ENCODE data around the gene ACKR1. TPM values are rescaled to one million over a fixed set of nuclear protein-coding genes. Genes with fewer than 3 reads are reported as not detected.

Gene ACKR1
- total RNA-seq, 1 donor from 2014 or later: not detected

GRCh38 chr1:159250638-159251216 is 46.1 kb downstream of the ACKR1 start:
- H3K4me1 ChIP-seq: no peaks in the 10 kb centered on the region
- no peak overlapping the region for H3K4me3 ChIP-seq
- no peaks in the 10 kb centered on the region for H3K36me3 ChIP-seq
- H2AFZ ChIP-seq (replicated peaks): no peak overlapping the region
- no peak overlapping the region for H3K27ac Mint-ChIP-seq
- no peaks in the 10 kb centered on the region for H3K27me3 ChIP-seq
- TF ChIP-seq EZH2 (IDR thresholded peaks at IDR 0.05) (no peak), CTCF (IDR thresholded peaks at IDR 0.05) (no peak), EZH2phosphoT487 (IDR thresholded peaks at IDR 0.05) (no peak)
- H3K27ac ChIP-seq: no peak overlapping the region
- DNase-seq (ENCODE audit: low spot score): no peak
- H3K9me3 Mint-ChIP-seq: no peaks in the 10 kb centered on the region
- H3K27me3 Mint-ChIP-seq (ENCODE audit: insufficient read depth, low read depth): peaks cover 5% of the 10 kb centered on the region
- H3K9me3 ChIP-seq (ENCODE audit: low read depth): peaks cover 5% of the 10 kb centered on the region
- H3F3A ChIP-seq (ENCODE audit: low read depth): no peaks in the 10 kb centered on the region
- H3K36me3 Mint-ChIP-seq: no peaks in the 10 kb centered on the region
- no peaks in the 10 kb centered on the region for H3K79me2 ChIP-seq (ENCODE audit: low read depth)
- no peaks in the 10 kb centered on the region for H4K20me1 ChIP-seq (ENCODE audit: low read depth)
- no peaks in the 10 kb centered on the region for H3K4me1 Mint-ChIP-seq
- H3K9ac ChIP-seq: no peak overlapping the region
- H3K4me3 Mint-ChIP-seq: no peak overlapping the region
- no peak overlapping the region for H3K4me2 ChIP-seq

Small RNA genes within 50 kb of the gene (small RNA-seq; reads per million reads assigned to genes)
- not detected for gene RNA5SP60

Other genes with a start within 250 kb of the ACKR1 start
- 4.0 and 5.4 TPM in 2 replicates for gene IFI16, start 195.0 kb upstream of the ACKR1 start, total RNA-seq (ENCODE audit: low replicate concordance)
- 2.9 and 3.4 TPM in 2 replicates for gene AIM2, start 128.1 kb upstream of the ACKR1 start, total RNA-seq (ENCODE audit: low replicate concordance)
- 6.9 and 15.3 TPM in 2 replicates for gene CADM3, start 33.3 kb upstream of the ACKR1 start, total RNA-seq (ENCODE audit: low replicate concordance)
- gene FCER1A, start 97.5 kb downstream of the ACKR1 start, total RNA-seq (ENCODE audit: low replicate concordance): not detected in 2 replicates
- not detected in 2 replicates for gene OR10J4, start 227.3 kb downstream of the ACKR1 start, total RNA-seq (ENCODE audit: low replicate concordance)
- gene OR10J1, start 234.8 kb downstream of the ACKR1 start, total RNA-seq (ENCODE audit: low replicate concordance): not detected in 2 replicates

Measured in neural progenitor cell (in vitro differentiated cells).